HG02623 (cell line): Measurements from ENCODE around the gene ACAD10.
"Not testable (repeated sequence)": the region's sequence is repeated elsewhere in the genome, so short reads cannot be mapped to it uniquely, and the experiment has no call there.

Source experiments
- ATAC-seq: cut with Tn5 transposase; IDR thresholded peaks from one replicate; pipeline ENCODE4 v1.9.1; 2021; ENCODE audit warnings: moderate library complexity; ENCODE audit not compliant: unreplicated experiment

ACAD10 gene

DNA sequence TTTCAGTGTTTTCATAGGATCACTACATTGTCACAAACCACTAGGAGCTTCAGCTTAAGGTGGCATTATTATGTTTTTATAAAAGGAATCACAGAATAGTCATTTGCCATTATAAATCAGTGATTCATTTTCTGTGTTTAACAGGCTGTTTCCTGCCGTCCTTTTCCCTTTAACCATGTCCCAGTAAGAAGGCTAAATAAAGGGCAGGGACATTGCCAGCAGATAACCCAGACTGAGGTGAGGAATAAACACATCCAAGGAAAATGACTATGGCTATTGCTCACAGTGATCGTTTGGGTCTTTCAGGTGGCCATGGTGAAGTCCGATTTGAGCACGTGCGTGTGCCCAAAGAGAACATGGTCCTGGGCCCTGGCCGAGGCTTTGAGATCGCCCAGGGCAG lies 63.0 kb downstream of the ACAD10 start:
- no peak for ATAC-seq

DNA sequence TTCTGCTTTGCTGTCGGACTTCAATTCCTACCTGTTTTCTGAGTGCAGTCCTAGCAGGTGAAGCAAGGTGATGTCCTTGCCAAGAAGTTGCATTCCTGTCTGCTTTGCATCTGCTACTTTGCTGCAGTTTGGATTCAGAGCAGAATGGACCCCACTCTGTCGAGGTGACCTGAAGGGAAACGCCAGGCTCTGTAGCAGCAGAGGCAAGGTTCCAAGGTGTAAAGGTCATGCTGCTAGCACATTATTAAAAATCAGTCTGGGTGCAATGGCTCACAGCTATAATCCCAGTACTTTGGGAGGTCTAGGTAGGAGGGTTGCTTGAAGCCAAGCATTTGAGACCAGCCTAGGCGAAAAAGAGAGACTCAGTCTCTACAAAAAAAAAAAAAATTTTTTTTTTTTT lies 63.5 kb downstream of the ACAD10 start:
- no peak for ATAC-seq

DNA sequence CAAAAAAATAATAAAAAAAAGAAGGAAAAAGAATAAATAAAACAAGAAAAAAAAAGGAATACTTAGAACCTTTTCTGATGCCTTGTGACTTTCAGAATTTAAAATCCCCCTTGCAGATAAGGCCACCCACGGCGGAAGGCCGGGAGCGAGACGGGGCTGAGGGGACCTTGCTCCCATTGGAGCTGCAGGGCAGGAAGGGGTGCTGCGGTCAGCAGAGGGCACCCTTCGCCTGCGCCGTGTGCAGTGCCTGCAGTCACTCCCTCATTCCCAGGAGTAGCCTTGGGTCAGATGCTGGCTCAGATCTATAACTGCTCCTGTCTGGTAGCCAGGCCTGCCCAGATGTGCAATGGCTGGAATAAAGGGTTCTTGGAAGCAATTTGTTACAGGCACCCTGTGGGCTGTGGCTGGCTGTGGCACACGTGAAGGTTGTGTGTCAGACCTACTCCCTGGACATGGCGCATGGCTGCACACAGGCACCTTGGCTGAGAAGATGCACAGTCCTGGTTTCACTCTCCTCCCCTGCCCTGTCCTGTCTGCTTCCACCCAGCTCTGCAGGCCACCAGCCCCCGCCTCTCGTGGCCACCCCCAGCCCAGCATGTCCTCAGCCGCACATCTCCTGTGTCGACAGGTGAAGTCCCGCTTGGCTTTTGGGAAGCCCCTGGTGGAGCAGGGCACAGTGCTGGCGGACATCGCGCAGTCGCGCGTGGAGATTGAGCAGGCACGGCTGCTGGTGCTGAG lies 67.5 kb downstream of the ACAD10 start:
- no peak for ATAC-seq

DNA sequence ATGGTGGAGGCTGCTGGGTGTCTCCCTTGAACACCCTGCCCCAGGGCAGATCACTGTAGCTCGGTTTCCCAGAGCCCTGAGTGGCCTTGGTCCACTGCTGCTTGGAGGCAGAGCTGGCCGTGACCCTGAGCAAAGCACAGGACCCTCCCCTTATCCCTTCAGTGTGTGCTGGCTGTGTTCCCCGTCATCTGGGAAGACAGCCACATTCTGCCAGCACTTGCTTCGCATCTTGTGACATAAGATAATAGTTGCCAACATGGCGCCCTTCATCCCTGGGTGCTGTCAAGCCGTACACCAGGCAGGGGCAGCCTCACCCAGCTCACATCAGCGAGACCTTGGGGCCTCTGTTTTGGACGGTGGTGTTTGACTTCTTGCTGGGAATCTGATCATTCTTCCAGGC lies 68.8 kb downstream of the ACAD10 start:
- no peak for ATAC-seq

DNA sequence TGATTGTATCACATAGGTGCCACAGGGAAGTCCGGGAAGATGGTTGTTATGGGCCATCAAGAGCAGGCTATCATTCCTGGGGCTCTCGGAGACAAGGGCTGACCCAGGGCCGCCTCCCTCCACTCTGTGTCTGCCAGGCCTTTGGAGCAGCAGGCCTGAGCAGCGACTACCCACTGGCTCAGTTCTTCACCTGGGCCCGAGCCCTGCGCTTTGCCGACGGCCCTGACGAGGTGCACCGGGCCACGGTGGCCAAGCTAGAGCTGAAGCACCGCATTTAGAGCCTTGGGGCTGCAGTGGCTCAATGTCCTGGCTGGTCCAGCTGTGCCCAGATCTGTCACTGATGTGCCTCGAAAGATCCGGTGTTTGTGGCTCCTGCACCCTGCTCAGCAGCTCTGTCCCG lies 70.3 kb downstream of the ACAD10 start:
- no peak for ATAC-seq

DNA sequence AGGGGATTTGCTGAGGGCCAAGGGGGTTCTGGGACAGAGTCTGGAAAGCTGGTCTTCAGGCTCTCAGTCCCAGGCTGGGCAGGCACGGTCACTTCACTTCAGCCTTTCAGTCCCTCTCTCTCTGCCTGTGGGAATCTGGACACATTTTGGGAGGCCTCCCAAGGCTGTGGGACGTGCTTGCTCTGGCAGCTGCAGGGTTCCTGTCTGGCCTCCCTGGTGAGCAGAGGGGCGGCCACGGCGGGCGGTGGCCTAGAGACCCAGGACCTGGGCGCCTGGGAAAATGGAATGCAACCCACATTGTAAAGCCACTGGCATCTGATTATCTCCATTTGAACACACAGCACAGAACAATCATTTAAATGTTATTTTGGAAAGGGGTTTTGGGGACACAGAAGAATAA lies 70.8 kb downstream of the ACAD10 start:
- no peak for ATAC-seq

DNA sequence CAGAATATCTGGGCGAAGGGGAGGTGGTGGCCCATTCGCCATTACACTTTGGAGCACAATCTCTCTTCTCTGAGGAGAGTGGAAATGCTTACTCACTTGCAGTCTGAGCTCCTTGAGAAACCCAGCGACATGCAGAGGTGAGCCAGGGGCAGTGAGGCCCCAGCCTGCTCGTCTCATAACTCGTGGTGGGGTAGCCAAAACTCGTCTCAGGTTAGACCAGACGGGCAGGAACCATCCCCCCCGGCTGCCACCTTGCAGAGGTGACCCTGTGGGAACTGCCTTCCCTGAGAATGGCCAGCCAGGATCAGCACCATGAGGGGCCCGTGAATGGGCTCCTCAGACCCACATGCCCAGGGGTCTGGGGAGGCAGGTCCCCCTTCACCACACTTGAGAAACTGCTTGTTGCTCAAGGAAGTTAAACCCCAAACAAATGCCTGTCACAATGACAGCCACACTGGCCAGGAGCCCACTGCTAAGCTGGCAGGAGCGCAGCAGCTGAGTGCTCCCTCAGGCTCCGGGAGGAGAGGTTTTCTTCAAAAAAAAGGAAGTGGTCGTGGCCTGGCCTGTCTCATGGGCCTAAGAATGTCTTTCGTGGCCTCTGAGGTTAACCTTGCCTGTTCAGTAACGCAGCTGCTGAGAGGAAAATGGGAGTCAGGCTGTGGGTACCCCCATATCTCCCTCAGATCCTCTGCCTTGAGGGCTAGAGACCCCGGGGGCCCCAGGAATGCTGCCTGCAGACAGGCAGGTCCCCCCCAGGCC lies 71.7 kb downstream of the ACAD10 start:
- ATAC-seq, result peak; percentile 39

DNA sequence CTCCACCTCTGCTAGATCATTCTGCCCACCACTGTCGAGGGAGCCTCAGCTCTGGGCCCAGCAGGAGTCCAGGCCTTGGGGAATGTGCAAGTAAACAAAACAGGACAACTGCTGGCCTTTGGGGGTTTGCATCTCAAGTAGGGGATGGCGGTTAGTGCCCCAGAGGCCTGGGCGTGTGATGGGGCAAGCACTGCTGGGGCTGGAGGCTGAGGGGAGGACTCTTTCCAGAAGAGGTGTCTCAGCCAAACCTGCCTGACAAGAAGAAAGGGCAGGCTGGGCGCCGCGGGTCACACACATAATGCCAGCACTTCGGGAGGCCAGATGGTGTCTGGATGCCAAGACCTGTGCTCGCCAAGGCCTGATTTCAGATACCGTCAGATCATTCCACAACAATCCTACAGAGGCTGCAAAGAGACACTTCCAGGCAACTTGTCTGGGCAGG lies 72.3 kb downstream of the ACAD10 start:
- ATAC-seq, result no peak

DNA sequence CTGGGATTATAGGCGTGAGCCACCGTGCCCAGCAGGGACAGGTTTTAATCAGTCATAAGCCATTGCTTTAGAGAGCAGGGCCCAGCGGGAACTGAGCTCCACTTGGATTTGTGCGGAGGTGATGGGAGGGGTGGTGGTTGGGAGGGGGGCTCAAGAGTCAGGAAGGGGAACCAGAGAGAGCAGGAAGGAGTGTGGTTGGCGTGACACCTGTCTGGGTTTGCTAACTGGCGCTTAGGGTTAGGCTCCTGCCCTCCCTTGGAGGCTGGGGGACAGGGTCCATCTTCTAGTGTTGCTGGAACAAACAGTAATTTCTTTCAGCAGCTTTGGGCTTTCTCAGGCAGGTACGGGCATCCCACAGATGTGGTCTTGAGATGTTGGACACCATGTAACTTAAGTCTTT lies 73.4 kb downstream of the ACAD10 start:
- no peak for ATAC-seq

DNA sequence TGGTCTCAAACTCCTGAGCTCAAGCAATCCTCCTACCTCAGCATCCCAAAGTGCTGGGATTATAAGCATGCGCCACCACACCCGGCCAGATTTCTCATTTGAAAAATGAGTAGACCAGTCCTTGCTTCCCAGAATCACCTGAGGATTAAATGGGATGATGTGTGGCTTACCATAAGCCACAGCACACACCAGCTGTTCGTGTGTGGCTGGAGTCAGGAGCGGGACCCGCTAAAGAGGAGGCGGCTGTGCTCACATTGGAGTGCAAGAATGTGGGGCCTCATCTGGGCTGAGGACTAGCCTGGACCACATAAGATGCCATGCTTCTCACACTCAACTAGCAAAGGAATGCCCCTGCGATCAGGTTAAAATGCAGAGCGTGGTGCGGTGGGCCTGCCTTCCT lies 74.1 kb downstream of the ACAD10 start:
- ATAC-seq, result no peak

DNA sequence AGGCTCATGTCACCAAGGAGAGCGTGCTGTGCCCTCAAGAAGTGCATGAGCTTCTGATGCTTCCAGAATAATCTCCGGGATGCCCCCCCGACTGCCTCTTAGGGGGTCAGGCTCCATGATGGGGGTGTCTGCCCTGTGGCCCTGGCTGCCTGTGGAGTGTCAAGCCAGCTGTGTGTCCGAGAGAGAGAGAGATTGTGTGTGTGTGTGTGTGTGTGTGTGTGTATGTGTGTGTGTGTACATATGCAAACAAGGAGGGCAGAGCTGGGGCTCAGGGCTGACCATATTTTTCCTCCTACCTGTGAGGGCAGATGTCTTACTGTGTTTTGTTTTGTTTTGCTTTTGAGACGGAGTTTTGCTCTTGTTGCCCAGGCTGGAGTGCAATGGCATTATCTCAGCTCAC lies 75.2 kb downstream of the ACAD10 start:
- peak; percentile 38 for ATAC-seq

DNA sequence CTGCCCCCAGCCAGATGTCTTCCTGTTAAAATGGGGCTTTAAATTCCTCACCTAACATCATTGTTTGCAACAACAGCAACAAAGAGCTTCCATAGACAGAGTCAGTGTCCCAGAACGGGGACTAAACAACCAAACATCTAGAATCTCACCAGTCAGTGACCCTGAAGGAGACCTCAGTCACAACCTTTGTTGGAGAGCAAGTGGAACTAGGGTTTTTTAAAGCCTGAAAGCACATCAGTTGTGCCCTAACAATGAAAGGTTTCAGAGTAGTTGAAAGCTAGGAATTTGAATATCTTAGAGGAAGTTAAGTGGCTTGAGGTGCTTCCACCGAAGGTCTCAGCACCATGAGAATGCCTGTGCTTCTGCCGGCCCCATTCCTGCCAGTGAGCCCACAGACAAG lies 75.9 kb downstream of the ACAD10 start:
- no peak for ATAC-seq

DNA sequence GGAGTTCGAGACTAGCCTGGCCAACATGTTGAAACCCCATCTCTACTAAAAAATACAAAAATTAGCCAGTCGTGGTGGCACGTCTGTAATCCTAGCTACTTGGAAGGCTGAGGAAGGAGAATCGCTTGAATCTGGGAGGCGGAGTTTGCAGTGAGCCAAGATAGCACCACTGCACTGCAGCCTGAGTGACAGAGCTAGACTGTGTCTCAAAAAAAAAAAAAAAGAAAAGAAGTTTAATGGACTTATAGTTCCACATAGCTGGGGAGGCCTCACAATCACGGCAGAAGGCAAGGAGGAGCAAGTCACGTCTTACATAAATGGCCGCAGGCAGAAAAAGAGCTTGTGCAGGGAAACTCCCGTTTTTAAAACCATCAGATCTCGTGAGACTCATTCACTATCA lies 77.7 kb downstream of the ACAD10 start:
- not testable (repeated sequence) for ATAC-seq

DNA sequence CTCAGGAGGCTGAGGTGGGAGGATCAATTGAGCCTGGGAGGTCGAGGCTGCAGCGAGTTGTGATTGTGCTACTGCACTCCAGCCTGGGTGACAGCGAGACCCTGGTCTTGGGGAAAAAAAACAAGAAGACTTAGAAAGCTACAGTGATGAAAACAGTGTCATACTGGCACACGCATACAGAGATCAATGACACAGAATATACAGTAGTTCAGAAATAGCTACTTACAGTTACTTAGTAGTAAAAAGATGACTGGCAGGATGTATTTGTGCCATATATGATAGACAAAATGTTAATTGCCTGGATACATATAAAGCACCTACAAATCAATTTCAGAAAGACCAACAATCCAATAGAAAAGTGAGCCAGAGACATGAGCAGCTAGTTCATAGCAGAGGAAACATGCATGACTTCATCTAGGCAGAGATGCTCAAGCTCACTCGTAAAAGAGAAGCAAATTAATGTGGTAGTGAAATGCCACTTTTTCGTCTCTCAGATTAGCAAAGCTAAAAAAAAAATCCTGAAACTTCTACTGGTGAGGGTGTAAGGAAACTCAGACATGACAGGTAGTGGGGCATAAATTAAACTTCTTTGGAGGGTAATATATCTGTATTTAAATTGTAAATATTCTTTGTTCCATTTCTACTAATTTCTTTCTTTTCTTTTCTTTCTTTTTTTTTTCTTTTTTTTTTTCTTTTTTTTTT lies 78.4 kb downstream of the ACAD10 start:
- no peak for ATAC-seq

DNA sequence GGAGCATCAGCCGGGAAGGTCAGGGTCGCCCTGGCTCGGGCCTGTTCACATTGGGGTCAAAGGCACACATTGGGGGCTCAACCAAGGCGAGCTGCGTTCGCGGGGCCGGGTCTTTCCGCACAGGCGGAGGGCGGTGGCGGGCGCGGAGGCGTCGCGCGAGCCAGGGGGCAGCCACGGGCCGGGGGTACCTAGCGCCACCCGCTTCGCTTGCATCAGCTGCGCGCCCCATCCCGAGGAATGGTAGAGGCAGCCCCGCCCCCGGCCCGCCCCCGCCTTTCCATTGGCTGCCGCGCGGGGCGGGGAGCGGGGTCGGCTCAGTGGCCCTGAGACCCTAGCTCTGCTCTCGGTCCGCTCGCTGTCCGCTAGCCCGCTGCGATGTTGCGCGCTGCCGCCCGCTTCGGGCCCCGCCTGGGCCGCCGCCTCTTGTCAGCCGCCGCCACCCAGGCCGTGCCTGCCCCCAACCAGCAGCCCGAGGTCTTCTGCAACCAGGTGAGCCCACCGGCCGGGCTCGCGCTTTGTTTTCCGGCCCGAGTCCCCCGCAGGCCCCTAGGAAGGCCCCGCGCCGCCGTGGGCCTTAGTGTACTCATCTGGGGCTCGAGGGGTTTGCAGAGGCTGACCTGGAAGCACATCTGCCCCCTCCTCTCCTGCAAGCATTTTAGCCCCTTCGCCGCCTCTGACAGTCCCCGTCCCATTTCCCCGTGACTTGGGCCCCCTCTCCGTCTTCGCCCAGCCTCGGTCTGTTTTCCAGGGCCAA lies 80.9 kb downstream of the ACAD10 start, which contains the start of gene ALDH2:
Gene ALDH2 (plus strand): TSS at position 326 of the 754 bp plus-strand sequence. CDS start 50 bp downstream, at position 376.
- ATAC-seq, result no peak

DNA sequence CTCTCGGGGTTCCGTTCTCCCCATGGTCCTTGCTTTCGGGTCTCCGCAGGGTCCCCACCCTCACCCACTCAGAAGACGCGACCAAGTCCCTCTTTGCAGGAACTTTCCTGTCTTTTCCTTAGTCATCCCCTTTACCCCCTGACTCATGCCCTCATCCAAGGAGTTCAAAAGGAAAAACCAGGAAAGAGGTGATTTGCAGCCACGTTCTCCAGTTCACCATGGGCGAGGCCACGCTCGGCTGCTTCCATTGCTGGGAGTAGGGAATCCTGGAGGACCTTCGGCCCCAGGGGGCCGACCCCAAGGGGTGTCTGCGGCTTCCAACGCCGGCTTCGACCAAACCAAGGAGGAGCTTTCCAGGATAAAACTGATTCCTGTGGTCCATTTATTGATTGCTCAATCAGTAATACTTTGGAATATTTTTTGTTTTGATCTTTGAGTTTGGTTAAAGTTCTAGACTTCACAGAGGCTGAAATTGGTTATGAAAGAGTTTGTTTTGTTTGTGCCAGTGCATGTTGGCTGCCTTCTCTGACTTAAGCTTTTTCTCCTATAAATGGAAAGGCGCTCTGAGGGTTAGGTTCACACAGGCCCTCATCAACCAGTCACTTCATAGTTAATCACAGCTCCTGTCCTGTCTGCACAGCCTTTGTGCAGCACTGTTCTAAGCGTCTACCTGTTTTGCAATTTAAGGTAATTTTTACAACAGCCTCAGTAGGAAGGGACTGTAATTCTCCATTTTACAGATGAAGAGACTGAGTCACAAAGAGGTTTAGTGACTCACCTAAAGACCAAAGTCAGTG lies 81.7 kb downstream of the ACAD10 start:
- no peak for ATAC-seq

DNA sequence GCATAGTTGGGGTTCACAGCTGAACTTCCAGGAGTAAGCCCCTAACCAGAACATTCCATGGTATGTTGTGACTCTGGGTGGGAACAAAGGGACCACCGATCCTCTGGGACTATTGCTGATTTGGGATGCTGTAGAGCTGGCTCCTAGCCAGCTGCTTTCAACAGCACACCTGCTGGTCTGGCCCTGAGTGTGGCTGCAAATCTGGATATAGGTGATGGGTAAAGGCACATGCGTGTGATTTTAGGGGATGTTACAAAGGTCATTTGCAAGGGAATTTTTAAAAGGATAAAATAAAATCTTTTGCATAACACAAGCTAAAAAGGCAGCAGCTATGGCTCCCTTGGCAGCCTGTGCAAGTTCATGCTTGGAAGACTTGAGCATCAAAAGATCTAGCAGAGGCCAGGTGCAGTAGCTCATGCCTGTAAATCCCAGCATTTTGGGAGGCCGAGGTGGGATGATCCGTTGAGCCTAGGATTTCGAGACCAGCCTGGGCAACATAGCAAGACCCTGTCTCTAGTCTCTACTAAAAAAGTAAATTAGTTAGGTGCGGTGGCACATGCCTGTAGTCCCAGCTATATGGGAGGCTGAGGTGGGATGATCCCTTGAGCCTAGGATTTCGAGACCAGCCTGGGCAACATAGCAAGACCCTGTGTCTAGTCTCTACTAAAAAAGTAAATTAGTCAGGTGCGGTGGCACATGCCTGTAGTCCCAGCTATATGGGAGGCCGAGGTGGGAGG lies 82.5 kb downstream of the ACAD10 start:
- ATAC-seq, result no peak

DNA sequence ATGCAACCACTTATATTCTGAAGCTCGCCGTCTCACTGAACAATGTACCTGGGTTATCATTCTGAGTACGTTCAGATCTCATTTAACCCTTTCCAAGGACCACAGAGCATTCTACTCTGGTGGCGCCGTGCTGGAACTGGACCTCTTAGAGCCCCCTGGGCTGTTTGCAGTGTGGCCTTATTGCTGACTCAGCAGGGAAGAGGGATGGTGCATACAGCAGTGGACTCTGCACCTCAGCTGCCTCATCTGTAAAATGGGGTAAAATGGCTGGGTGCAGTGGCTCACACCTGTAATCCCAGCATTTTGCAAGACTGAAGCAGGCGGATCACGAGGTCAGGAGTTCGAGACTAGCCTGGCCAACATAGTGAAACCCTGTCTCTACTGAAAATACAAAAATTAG lies 83.7 kb downstream of the ACAD10 start:
- no peak for ATAC-seq

DNA sequence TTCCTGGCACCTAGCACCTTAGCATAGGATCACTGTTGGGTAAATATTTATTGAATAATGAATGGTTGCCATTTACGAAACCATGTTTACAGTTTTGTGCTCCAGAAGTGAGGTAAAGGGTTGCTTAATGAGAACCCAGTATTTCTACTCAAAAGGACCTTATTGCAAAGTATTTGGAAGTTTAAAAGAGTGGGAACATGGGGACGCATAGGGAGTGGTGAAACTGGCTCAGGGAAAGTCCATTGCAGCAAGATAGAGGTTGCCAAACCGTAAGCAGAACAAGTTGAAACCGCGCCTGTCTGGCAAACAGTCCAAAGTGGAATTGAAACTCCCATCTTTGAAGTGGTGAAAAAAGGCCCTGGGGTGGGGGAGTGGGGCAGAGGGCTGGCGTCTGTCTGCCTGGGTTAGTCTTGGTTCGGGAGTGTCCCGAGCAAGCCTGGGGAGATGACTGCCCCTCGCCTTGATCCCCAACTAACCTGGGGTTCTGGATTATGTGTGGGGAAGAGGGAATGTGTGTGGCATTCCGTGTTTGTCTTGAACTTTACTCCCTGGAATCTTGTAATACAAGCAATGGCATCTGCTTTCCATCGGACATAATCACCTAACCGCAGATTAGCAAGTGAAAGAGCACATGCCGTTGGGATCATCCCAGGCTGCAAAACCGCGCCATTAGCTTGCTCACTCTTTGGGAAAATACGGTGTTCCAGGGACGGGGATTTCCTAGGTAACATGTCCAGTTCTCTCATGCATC lies 88.1 kb downstream of the ACAD10 start:
- ATAC-seq, result peak; percentile 43
